IMR-90 (cell line): ENCODE results near the gene FAM149A. TPM values are rescaled to one million over a fixed set of nuclear protein-coding genes. Genes with fewer than 3 reads are reported as not detected.

ENCODE experiments used
- ATAC-seq: fragments of 200-7000 bp; cut with Tn5 transposase; 2 replicates; pipeline ENCODE4 v1.9.1; 2020; ENCODE audit warnings: low read depth, mild to moderate bottlenecking, moderate library complexity
- BruUV-seq: library from RNA; stranded (reverse); fragments of 400-500 nt; replicated peaks from 2 replicates; lab custom pipeline; 2021; lab: Mats Ljungman, UMichigan
- CTCF ChIA-PET: fragments of 300-600 bp; formaldehyde crosslinking; extraction: SDS; loops from one replicate; lab custom pipeline; 2021; ENCODE audit warnings: antibody characterized with exemption; lab: Yijun Ruan, JAX
- POLR2A ChIA-PET: fragments of 300-600 bp; sonication (Branson Sonifier 250); formaldehyde crosslinking; loops from one replicate; lab custom pipeline; 2022; ENCODE audit warnings: antibody characterized with exemption; ENCODE audit not compliant: unreplicated experiment; lab: Charles Lee
- DNase-seq: peaks from one replicate; pipeline ENCODE4 v3.0.0; 2013
- H2AFZ ChIP-seq: replicated peaks from 2 replicates; pipeline ENCODE3; 2013; ENCODE audit warnings: low read length, mild to moderate bottlenecking; ENCODE audit not compliant: poor library complexity
- H2AK5ac ChIP-seq: 2 replicates; pipeline ENCODE4 v1.6.1; 2013; ENCODE audit warnings: low read depth, low read length, inconsistent platforms
- H2AK9ac ChIP-seq: replicated peaks from 2 replicates; pipeline ENCODE3; 2013; ENCODE audit warnings: mild to moderate bottlenecking, low read depth, low read length, moderate library complexity; ENCODE audit not compliant: poor library complexity
- H2BK120ac ChIP-seq: 2 replicates; pipeline ENCODE4 v1.6.1; 2013; ENCODE audit warnings: low read depth, low read length, inconsistent platforms
- H2BK15ac ChIP-seq: 3 replicates; pipeline ENCODE4 v1.6.1; 2013; ENCODE audit warnings: low read depth, low read length, inconsistent platforms
- H2BK20ac ChIP-seq: 2 replicates; pipeline ENCODE4 v1.6.1; 2013; ENCODE audit warnings: low read depth, mild to moderate bottlenecking, inconsistent platforms, low read length, moderate library complexity
- H2BK5ac ChIP-seq: 2 replicates; pipeline ENCODE4 v1.6.1; 2013; ENCODE audit warnings: mild to moderate bottlenecking, low read depth, low read length, inconsistent platforms; ENCODE audit not compliant: poor library complexity, severe bottlenecking
- H3K14ac ChIP-seq: replicated peaks from 2 replicates; pipeline ENCODE4 v1.6.1; 2013; ENCODE audit warnings: low read depth, low read length, inconsistent platforms
- H3K18ac ChIP-seq: 2 replicates; pipeline ENCODE4 v1.6.1; 2013; ENCODE audit warnings: low read depth, low read length, control low read depth
- H3K23ac ChIP-seq: 2 replicates; pipeline ENCODE4 v1.6.1; 2013; ENCODE audit warnings: low read depth, low read length, inconsistent platforms
- H3K27ac ChIP-seq: 2 replicates; pipeline ENCODE4 v1.5.1; 2013; ENCODE audit warnings: mild to moderate bottlenecking, control low read depth, low read length; ENCODE audit not compliant: insufficient read depth
- H3K27me3 ChIP-seq: 2 replicates; pipeline ENCODE4 v1.6.1; 2013; ENCODE audit warnings: low read length; ENCODE audit not compliant: control insufficient read depth, insufficient read depth
- H3K36me3 ChIP-seq: 2 replicates; pipeline ENCODE4 v1.6.1; 2013; ENCODE audit warnings: low read length, mixed read lengths; ENCODE audit not compliant: control insufficient read depth, insufficient read depth
- H3K4ac ChIP-seq: 2 replicates; pipeline ENCODE4 v1.6.1; 2013; ENCODE audit warnings: low read depth, low read length, inconsistent platforms
- H3K4me1 ChIP-seq: 2 replicates; pipeline ENCODE4 v1.6.1; 2013; ENCODE audit warnings: low read length, mixed read lengths; ENCODE audit not compliant: control insufficient read depth, insufficient read depth
- H3K4me2 ChIP-seq: 2 replicates; pipeline ENCODE4 v1.6.1; 2013; ENCODE audit warnings: low read depth, mild to moderate bottlenecking, control low read depth, low read length, moderate library complexity
- H3K4me3 ChIP-seq: 2 replicates; pipeline ENCODE4 v1.5.1; 2013; ENCODE audit warnings: low read depth, mild to moderate bottlenecking, control low read depth, low read length, moderate library complexity; ENCODE audit not compliant: insufficient read depth
- H3K56ac ChIP-seq: 2 replicates; pipeline ENCODE4 v1.6.1; 2013; ENCODE audit warnings: low read length, inconsistent platforms; ENCODE audit not compliant: insufficient read depth; ENCODE audit errors: extremely low read depth
- H3K79me1 ChIP-seq, 2 experiments: 2 replicates each; pipeline ENCODE4 v1.6.1; 2013; ENCODE audit warnings: low read length in 2 of 2, inconsistent platforms in 1 of 2, low read depth in 1 of 2
- H3K9ac ChIP-seq: 2 replicates; pipeline ENCODE4 v1.6.1; 2013; ENCODE audit warnings: low read depth, low read length, control low read depth
- H3K9me1 ChIP-seq: 2 replicates; pipeline ENCODE4 v1.6.1; 2013; ENCODE audit warnings: low read length, inconsistent platforms; ENCODE audit not compliant: insufficient read depth
- H3K9me3 ChIP-seq: 2 replicates; pipeline ENCODE4 v1.6.1; 2013; ENCODE audit warnings: low read length; ENCODE audit not compliant: control insufficient read depth, insufficient read depth
- H4K20me1 ChIP-seq: 2 replicates; pipeline ENCODE4 v1.6.1; 2013; ENCODE audit warnings: low read length, inconsistent platforms; ENCODE audit not compliant: insufficient read depth
- H4K5ac ChIP-seq: 2 replicates; pipeline ENCODE4 v1.6.1; 2013; ENCODE audit warnings: mild to moderate bottlenecking, low read depth, low read length, control low read depth
- H4K8ac ChIP-seq, 2 experiments: 2 replicates each; pipeline ENCODE4 v1.6.1; 2013; ENCODE audit warnings: low read depth in 2 of 2, low read length in 2 of 2, control low read depth in 1 of 2, inconsistent platforms in 1 of 2
- H4K91ac ChIP-seq: 2 replicates; pipeline ENCODE4 v1.6.1; 2013; ENCODE audit warnings: low read depth, low read length, inconsistent platforms; ENCODE audit not compliant: insufficient read depth
- CTCF ChIP-seq: conservative IDR thresholded peaks from 2 replicates; pipeline ENCODE4 v1.5.1; 2012; ENCODE audit warnings: mild to moderate bottlenecking, low read depth, low read length, improper control_type of control experiment
- MAFK ChIP-seq: IDR thresholded peaks from 2 replicates; pipeline ENCODE4 v1.6.1; 2012; ENCODE audit warnings: low read depth, low read length, improper control_type of control experiment
- NFE2L2 ChIP-seq: fragments of 150-350 bp; IDR thresholded peaks from 2 replicates; pipeline ENCODE4 v1.6.1; 2016; ENCODE audit warnings: low read depth, mild to moderate bottlenecking, low read length
- POLR2A ChIP-seq: IDR thresholded peaks from 2 replicates; pipeline ENCODE4 v1.6.1; 2012; ENCODE audit warnings: mild to moderate bottlenecking, low read depth, low read length
- RAD21 ChIP-seq: IDR thresholded peaks from 2 replicates; pipeline ENCODE4 v1.6.1; 2012; ENCODE audit warnings: low read length, improper control_type of control experiment
- USF2 ChIP-seq: fragments of 150-350 bp; IDR thresholded peaks from 2 replicates; pipeline ENCODE4 v1.6.1; 2017; ENCODE audit warnings: mild to moderate bottlenecking, antibody characterized with exemption, low read length, low read depth
- WGBS, 2 experiments: methylation state at CpG; one replicate each; pipeline versions ENCODE4 v1.1.5 to v1.1.7; 2013; ENCODE audit warnings: missing lambda C conversion rate in 2 of 2; ENCODE audit not compliant: insufficient read length in 1 of 2; ENCODE audit errors: extremely low coverage in 2 of 2; 5-methylcytosine and 5-hydroxymethylcytosine counted together
- dilution Hi-C: fragments of 300-500 bp; cut with HindIII; formaldehyde crosslinking; loops from one replicate; pipeline ENCODE4 v1.14.3; 2018; ENCODE audit warnings: low sequenced_read_pairs; ENCODE audit not compliant: unreplicated experiment
- in situ Hi-C: fragments of 300-500 bp; cut with MboI; formaldehyde crosslinking; loops from 3 replicates; pipeline ENCODE4 v1.14.3; 2019; ENCODE audit warnings: low sequenced_read_pairs, inconsistent platforms, mixed read lengths
- intact Hi-C: fragments of 100-400 bp; cut with micrococcal nuclease; formaldehyde crosslinking; loops from 2 replicates; pipeline ENCODE4 v1.10.0; 2022
- polyA plus RNA-seq, 3 experiments: library from polyadenylated mRNA; depleted of rRNA; stranded (reverse); fragments of >200 nt; gene quantifications; 2 replicates each; pipeline ENCODE4 v1.2.3, GENCODE V29; 2012; ENCODE audit warnings: low replicate concordance in 1 of 3
- total RNA-seq: library from RNA; depleted of rRNA; stranded (reverse); fragments of >200 nt; gene quantifications from 2 replicates; pipeline ENCODE4 v1.2.3, GENCODE V29; 2012

Gene FAM149A
- total and polyA plus RNA-seq, 2 of the 4 experiments (the other 2 are of a cell fraction) = 0.54 to 0.70 TPM

DNA sequence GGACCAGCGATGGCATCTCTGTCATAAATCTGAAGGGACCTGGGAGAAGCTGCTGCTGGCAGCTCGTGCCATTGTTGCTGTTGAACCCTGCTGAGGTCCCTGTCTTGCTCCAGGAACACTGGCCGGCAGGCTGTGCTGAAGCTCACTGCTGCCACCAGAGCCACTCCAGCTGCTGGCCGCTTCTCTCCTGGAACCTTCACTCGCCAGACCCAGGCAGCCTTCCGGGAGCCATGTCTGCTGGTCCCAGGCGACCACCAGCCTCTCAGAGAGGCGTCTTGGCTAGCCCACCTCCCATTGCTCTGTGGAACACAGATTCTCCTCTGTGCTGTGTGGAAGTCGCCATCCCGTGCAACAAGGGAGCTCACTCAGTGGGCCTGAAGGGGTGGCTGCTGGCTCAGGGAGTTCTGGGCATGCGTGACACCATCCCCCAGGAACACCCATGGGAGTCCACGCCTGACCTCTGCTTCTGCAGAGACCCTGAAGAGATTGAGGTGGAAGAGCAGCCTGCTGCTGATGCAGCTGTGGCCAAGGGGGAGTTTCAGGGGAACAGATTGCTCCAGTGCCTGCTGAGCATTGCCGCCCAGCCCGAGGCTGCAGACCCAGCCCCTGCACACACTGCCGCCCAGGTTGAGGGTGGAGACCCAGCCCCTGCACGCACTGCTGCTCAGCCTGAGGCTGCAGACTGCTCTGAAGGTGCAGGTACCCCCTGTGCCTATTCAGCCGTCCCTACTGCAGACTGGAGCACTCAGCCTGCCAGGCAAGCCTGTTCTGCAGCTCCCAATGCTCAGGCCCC, 53.7 kb downstream of the FAM149A start (continued):
- TF ChIP-seq NFE2L2 = no peak
- no peak for TF ChIP-seq POLR2A

DNA sequence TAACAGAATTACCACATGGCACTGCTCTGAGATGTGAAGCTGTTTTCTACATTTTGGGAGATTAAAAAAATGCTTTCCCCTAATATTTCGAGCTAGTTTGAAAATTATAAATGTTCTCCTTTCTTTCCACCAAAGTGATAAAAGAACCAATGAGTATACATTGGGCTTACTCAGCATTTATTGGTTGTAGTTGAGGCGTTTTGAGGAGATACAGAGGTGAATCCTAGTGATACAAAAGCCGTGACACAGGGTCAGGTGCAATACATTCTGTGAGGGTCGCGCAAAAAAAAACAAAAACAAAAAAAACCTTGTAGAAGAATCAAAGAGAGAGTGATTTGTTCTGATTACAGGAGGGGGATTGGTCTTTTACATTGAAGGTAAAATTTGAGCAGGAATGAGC, 54.5 kb downstream of the FAM149A start:
- Histone ChIP-seq H3K27ac (no peak overlapping the region), H2BK5ac (no peak overlapping the region), H2BK15ac (no peak overlapping the region), H3K9me3 (no peaks in the 10 kb centered on the region), H2BK120ac (no peak overlapping the region), H3K23ac (no peak overlapping the region), H4K20me1 (no peaks in the 10 kb centered on the region; the same call in 1 of the 2 replicates), H3K9me1 (peaks cover 9% of the 10 kb centered on the region; the same call in 1 of the 2 replicates), H2AK5ac (no peak overlapping the region), H3K36me3 (no peaks in the 10 kb centered on the region), H3K4me3 (no peak overlapping the region), H4K5ac (no peak overlapping the region), H3K56ac (no peak overlapping the region), H3K14ac (no peak overlapping the region), H2BK20ac (no peak overlapping the region), H3K4ac (no peak overlapping the region), H2AFZ (no peak overlapping the region), H3K79me1 (no peaks in the 10 kb centered on the region), H3K18ac (no peak overlapping the region), H3K27me3 (no peaks in the 10 kb centered on the region), H3K4me2 (no peak overlapping the region), H3K4me1 (no peaks in the 10 kb centered on the region), H4K91ac (no peak overlapping the region), H4K8ac (no peak overlapping the region), H2AK9ac (no peak overlapping the region), H3K9ac (no peak overlapping the region)
- intact Hi-C loops = no loop called here
- no TSS peak for BruUV-seq
- DNase-seq (no peak), ATAC-seq (no peak)
- WGBS, 2 experiments = 100% methylated on average over 2 of the region's 5 CpGs; no CpG with 5 or more reads in 1 of the 2 experiments
- ChIA-PET POLR2A (no interaction called here), CTCF (interaction anchor here (1.1 kb wide), 1 partner anchor 21 kb away, joined by 3 read pairs; no protein-coding TSS in a partner anchor)
- TF ChIP-seq MAFK = peak; percentile 84
- TF ChIP-seq RAD21 = no peak
- no peak for TF ChIP-seq USF2
- no peak for TF ChIP-seq CTCF
- dilution Hi-C loops = no loop called here
- in situ Hi-C loops = no loop called here
